Measurements from ENCODE around the gene GUCA2A. TPM values are rescaled to one million over a fixed set of nuclear protein-coding genes. Genes with fewer than 3 reads are reported as not detected.

GUCA2A gene
- polyA plus RNA-seq, 1 donor = 68.7 TPM

GRCh38 chr1:42170779-42171621, 6.5 kb upstream of the GUCA2A start:
- Histone ChIP-seq H3K9me3 (ENCODE audit: control insufficient read depth, low read depth, low read length) (no peaks in the 10 kb centered on the region), H3K27ac (ENCODE audit: low read length) (no peak overlapping the region), H3K36me3 (ENCODE audit: control insufficient read depth, insufficient read depth, low read length) (peaks cover under 1% of the 10 kb centered on the region), H3K4me3 (ENCODE audit: low read length) (no peak overlapping the region), H3K27me3 (ENCODE audit: control insufficient read depth, insufficient read depth, low read length) (no peaks in the 10 kb centered on the region), H3K4me1 (ENCODE audit: control insufficient read depth, insufficient read depth, low read length) (peaks cover 33% of the 10 kb centered on the region)
- no CpG with 5 or more reads among the region's 17 CpGs for WGBS (ENCODE audit: insufficient coverage, low lambda C conversion rate)
- peak in 1 of 2 donors; percentile 49 for DNase-seq

GRCh38 chr1:42168763-42169162, 4.2 kb upstream of the GUCA2A start:
- DNase-seq = no peak
- WGBS (ENCODE audit: insufficient coverage, low lambda C conversion rate) = no CpG with 5 or more reads among the region's 3 CpGs

GRCh38 chr1:42168391-42168670, 3.8 kb upstream of the GUCA2A start:
- H3K9me3 ChIP-seq (ENCODE audit: control insufficient read depth, low read depth, low read length) = no peaks in the 10 kb centered on the region
- no peak overlapping the region for H3K27ac ChIP-seq (ENCODE audit: low read length)
- no peak overlapping the region for H3K4me3 ChIP-seq (ENCODE audit: low read length)
- no peaks in the 10 kb centered on the region for H3K36me3 ChIP-seq (ENCODE audit: control insufficient read depth, insufficient read depth, low read length)
- WGBS (ENCODE audit: insufficient coverage, low lambda C conversion rate) = no CpG with 5 or more reads among the region's 1 CpG
- DNase-seq = no peak
- peaks cover 55% of the 10 kb centered on the region for H3K4me1 ChIP-seq (ENCODE audit: control insufficient read depth, insufficient read depth, low read length)
- no peaks in the 10 kb centered on the region for H3K27me3 ChIP-seq (ENCODE audit: control insufficient read depth, insufficient read depth, low read length)

More at GRCh38 chr1:42168763-42169162, 4.2 kb upstream of the GUCA2A start:
- Histone ChIP-seq H3K36me3 (ENCODE audit: control insufficient read depth, insufficient read depth, low read length) (no peaks in the 10 kb centered on the region), H3K4me1 (ENCODE audit: control insufficient read depth, insufficient read depth, low read length) (peaks cover 51% of the 10 kb centered on the region), H3K27me3 (ENCODE audit: control insufficient read depth, insufficient read depth, low read length) (no peaks in the 10 kb centered on the region), H3K27ac (ENCODE audit: low read length) (no peak overlapping the region), H3K9me3 (ENCODE audit: control insufficient read depth, low read depth, low read length) (no peaks in the 10 kb centered on the region), H3K4me3 (ENCODE audit: low read length) (no peak overlapping the region)

GRCh38 chr1:42167611-42168390, 3.3 kb upstream of the GUCA2A start:
- no CpG with 5 or more reads among the region's 21 CpGs for WGBS (ENCODE audit: insufficient coverage, low lambda C conversion rate)
- no peak overlapping the region for H3K4me3 ChIP-seq (ENCODE audit: low read length)
- H3K9me3 ChIP-seq (ENCODE audit: control insufficient read depth, low read depth, low read length) = no peaks in the 10 kb centered on the region
- H3K4me1 ChIP-seq (ENCODE audit: control insufficient read depth, insufficient read depth, low read length) = peaks cover 56% of the 10 kb centered on the region
- no peaks in the 10 kb centered on the region for H3K36me3 ChIP-seq (ENCODE audit: control insufficient read depth, insufficient read depth, low read length)
- DNase-seq = peak in 1 of 2 donors; percentile 44
- no peak overlapping the region for H3K27ac ChIP-seq (ENCODE audit: low read length)
- H3K27me3 ChIP-seq (ENCODE audit: control insufficient read depth, insufficient read depth, low read length) = no peaks in the 10 kb centered on the region

- no CpG with 5 or more reads among the region's 12 CpGs for WGBS (ENCODE audit: insufficient coverage, low lambda C conversion rate)
These were observed 1.1 kb upstream of the GUCA2A start for GRCh38 chr1:42165511-42166210.

GRCh38 chr1:42163536-42164503, 725 bp downstream of the GUCA2A start:
- H3K4me1 ChIP-seq (ENCODE audit: control insufficient read depth, insufficient read depth, low read length) = peaks cover 56% of the 10 kb centered on the region
- peak overlapping the region; percentile 7 for H3K4me3 ChIP-seq (ENCODE audit: low read length)
- H3K36me3 ChIP-seq (ENCODE audit: control insufficient read depth, insufficient read depth, low read length) = no peaks in the 10 kb centered on the region
- no CpG with 5 or more reads among the region's 16 CpGs for WGBS (ENCODE audit: insufficient coverage, low lambda C conversion rate)
- no peaks in the 10 kb centered on the region for H3K27me3 ChIP-seq (ENCODE audit: control insufficient read depth, insufficient read depth, low read length)
- DNase-seq = no peak
- H3K27ac ChIP-seq (ENCODE audit: low read length) = peak overlapping the region; percentile 79
- H3K9me3 ChIP-seq (ENCODE audit: control insufficient read depth, low read depth, low read length) = no peaks in the 10 kb centered on the region

More at GRCh38 chr1:42165511-42166210, 1.1 kb upstream of the GUCA2A start:
- H3K27me3 ChIP-seq (ENCODE audit: control insufficient read depth, insufficient read depth, low read length) = no peaks in the 10 kb centered on the region
- H3K9me3 ChIP-seq (ENCODE audit: control insufficient read depth, low read depth, low read length) = no peaks in the 10 kb centered on the region
- peaks cover 56% of the 10 kb centered on the region for H3K4me1 ChIP-seq (ENCODE audit: control insufficient read depth, insufficient read depth, low read length)
- no peaks in the 10 kb centered on the region for H3K36me3 ChIP-seq (ENCODE audit: control insufficient read depth, insufficient read depth, low read length)
- peak; percentile 98 to 99 for DNase-seq
- H3K27ac ChIP-seq (ENCODE audit: low read length) = peak overlapping the region; percentile 79
- no peak overlapping the region for H3K4me3 ChIP-seq (ENCODE audit: low read length)

- Histone ChIP-seq H3K27me3 (ENCODE audit: control insufficient read depth, insufficient read depth, low read length) (no peaks in the 10 kb centered on the region), H3K9me3 (ENCODE audit: control insufficient read depth, low read depth, low read length) (no peaks in the 10 kb centered on the region), H3K4me3 (ENCODE audit: low read length) (no peak overlapping the region), H3K36me3 (ENCODE audit: control insufficient read depth, insufficient read depth, low read length) (no peaks in the 10 kb centered on the region), H3K27ac (ENCODE audit: low read length) (no peak overlapping the region), H3K4me1 (ENCODE audit: control insufficient read depth, insufficient read depth, low read length) (peaks cover 53% of the 10 kb centered on the region)
- no peak for DNase-seq
- WGBS (ENCODE audit: insufficient coverage, low lambda C conversion rate) = no CpG with 5 or more reads among the region's 2 CpGs
These were observed 1.4 kb downstream of the GUCA2A start for GRCh38 chr1:42163114-42163513.

- no peak overlapping the region for H3K27ac ChIP-seq (ENCODE audit: low read length)
- H3K4me3 ChIP-seq (ENCODE audit: low read length) = no peak overlapping the region
- H3K9me3 ChIP-seq (ENCODE audit: control insufficient read depth, low read depth, low read length) = no peaks in the 10 kb centered on the region
- WGBS (ENCODE audit: insufficient coverage, low lambda C conversion rate) = 80% methylated on average over 1 of the region's 5 CpGs
- no peak for DNase-seq
- no peaks in the 10 kb centered on the region for H3K36me3 ChIP-seq (ENCODE audit: control insufficient read depth, insufficient read depth, low read length)
- H3K27me3 ChIP-seq (ENCODE audit: control insufficient read depth, insufficient read depth, low read length) = no peaks in the 10 kb centered on the region
- H3K4me1 ChIP-seq (ENCODE audit: control insufficient read depth, insufficient read depth, low read length) = peaks cover 47% of the 10 kb centered on the region
These were observed 2.4 kb downstream of the GUCA2A start for GRCh38 chr1:42162181-42162580.

GRCh38 chr1:42158189-42158588, 6.4 kb downstream of the GUCA2A start:
- H3K27me3 ChIP-seq (ENCODE audit: control insufficient read depth, insufficient read depth, low read length) = no peaks in the 10 kb centered on the region
- peaks cover 24% of the 10 kb centered on the region for H3K4me1 ChIP-seq (ENCODE audit: control insufficient read depth, insufficient read depth, low read length)
- no peaks in the 10 kb centered on the region for H3K36me3 ChIP-seq (ENCODE audit: control insufficient read depth, insufficient read depth, low read length)
- 100% methylated on average over 1 of the region's 2 CpGs for WGBS (ENCODE audit: insufficient coverage, low lambda C conversion rate)
- DNase-seq = no peak
- no peak overlapping the region for H3K27ac ChIP-seq (ENCODE audit: low read length)
- no peak overlapping the region for H3K4me3 ChIP-seq (ENCODE audit: low read length)
- H3K9me3 ChIP-seq (ENCODE audit: control insufficient read depth, low read depth, low read length) = no peaks in the 10 kb centered on the region

Data from large intestine (tissue), 3 donors.